Loucy (cell line): ENCODE data around the gene FCHO1.
A peak's percentile ranks its signal among the peaks of the same experiment; 100 is the strongest.

ENCODE experiments used
- H2AFZ ChIP-seq: fragments of 200-600 bp; sonication (generic); 2 replicates; pipeline ENCODE4 v1.6.0; 2016; ENCODE audit warnings: antibody characterized with exemption, mild to moderate bottlenecking, low read length, moderate library complexity
- H3F3A ChIP-seq: fragments of 200-600 bp; 2 replicates; pipeline ENCODE4 v1.6.0; 2016; ENCODE audit warnings: antibody characterized with exemption, low read depth, mild to moderate bottlenecking
- H3K27me3 ChIP-seq: fragments of 200-600 bp; sonication (generic); 2 replicates; pipeline ENCODE4 v1.6.1; 2014; ENCODE audit warnings: low read length, mild to moderate bottlenecking; ENCODE audit not compliant: insufficient read depth, poor library complexity, severe bottlenecking
- H3K36me3 ChIP-seq: fragments of 200-600 bp; sonication (generic); 2 replicates; pipeline ENCODE4 v1.6.1; 2016; ENCODE audit warnings: low read length; ENCODE audit not compliant: insufficient read depth
- H3K4me1 ChIP-seq: fragments of 200-600 bp; sonication (generic); 2 replicates; pipeline ENCODE4 v1.5.1; 2014; ENCODE audit warnings: low read length, mild to moderate bottlenecking; ENCODE audit not compliant: insufficient read depth, poor library complexity, severe bottlenecking
- H3K4me2 ChIP-seq: fragments of 200-600 bp; sonication (generic); 2 replicates; pipeline ENCODE4 v1.6.0; 2014; ENCODE audit warnings: antibody characterized with exemption, low read length, low read depth, mild to moderate bottlenecking; ENCODE audit not compliant: poor library complexity, severe bottlenecking
- H3K4me3 ChIP-seq: fragments of 200-600 bp; sonication (generic); 2 replicates; pipeline ENCODE4 v1.5.1; 2014; ENCODE audit warnings: low read length, mild to moderate bottlenecking, mixed read lengths; ENCODE audit not compliant: poor library complexity, severe bottlenecking
- H3K79me2 ChIP-seq: fragments of 200-600 bp; sonication (generic); 2 replicates; pipeline ENCODE4 v1.6.1; 2014; ENCODE audit warnings: low read length; ENCODE audit not compliant: insufficient read depth
- H3K9ac ChIP-seq: fragments of 200-600 bp; sonication (generic); 2 replicates; pipeline ENCODE4 v1.6.0; 2014; ENCODE audit warnings: mild to moderate bottlenecking, low read depth, low read length, moderate library complexity; ENCODE audit not compliant: poor library complexity, severe bottlenecking
- H3K9me2 ChIP-seq: fragments of 200-600 bp; sonication (generic); replicated peaks from 2 replicates; pipeline ENCODE4 v1.6.1; 2016; ENCODE audit warnings: low read depth, low read length, mixed read lengths
- H3K9me3 ChIP-seq: fragments of 200-600 bp; sonication (generic); 2 replicates; pipeline ENCODE4 v1.6.1; 2014; ENCODE audit warnings: mild to moderate bottlenecking, antibody characterized with exemption, low read length, low read depth; ENCODE audit not compliant: insufficient read depth
- H4K20me1 ChIP-seq: fragments of 200-600 bp; sonication (generic); 2 replicates; pipeline ENCODE4 v1.6.0; 2014; ENCODE audit warnings: antibody characterized with exemption, low read length, mild to moderate bottlenecking; ENCODE audit not compliant: insufficient read depth, poor library complexity, severe bottlenecking
- CTCF ChIP-seq: fragments of 200-600 bp; sonication (generic); conservative IDR thresholded peaks from 2 replicates; pipeline ENCODE4 v1.5.1; 2014; ENCODE audit warnings: mild to moderate bottlenecking, antibody characterized with exemption, low read length
- EZH2phosphoT487 ChIP-seq: fragments of 200-600 bp; IDR thresholded peaks from 2 replicates; pipeline ENCODE4 v1.6.1; 2018; ENCODE audit warnings: antibody characterized with exemption, mild to moderate bottlenecking, moderate library complexity, borderline replicate concordance

Gene FCHO1

GRCh38 chr19:17751103-17751911 is at the start of gene FCHO1:
TSS of gene FCHO1 (plus strand) at chr19:17751477. CDS start at chr19:17755165, 3,688 bp downstream.
- H3K79me2 ChIP-seq: peaks cover 57% of the 10 kb centered on the region
- H3K9me2 ChIP-seq: no peaks in the 10 kb centered on the region
- H3K4me1 ChIP-seq: peaks cover 50% of the 10 kb centered on the region
- H3K27me3 ChIP-seq: no peaks in the 10 kb centered on the region
- peak within 1 kb of the TSS; percentile 83 for H3K9ac ChIP-seq
- H3F3A ChIP-seq: no peaks in the 10 kb centered on the region
- no peaks in the 10 kb centered on the region for H3K9me3 ChIP-seq
- H3K36me3 ChIP-seq: no peaks in the 10 kb centered on the region
- peak within 1 kb of the TSS; percentile 26; the same call in 1 of the 2 replicates for H2AFZ ChIP-seq
- H3K4me3 ChIP-seq: peak within 1 kb of the TSS; percentile 83
- H4K20me1 ChIP-seq: no peaks in the 10 kb centered on the region
- TF ChIP-seq CTCF (no peak), EZH2phosphoT487 (no peak)
- H3K4me2 ChIP-seq: peak within 1 kb of the TSS; percentile 93

- Histone ChIP-seq H3K4me2 (no peak overlapping the region), H3K9me2 (no peaks in the 10 kb centered on the region), H4K20me1 (no peaks in the 10 kb centered on the region), H3F3A (no peaks in the 10 kb centered on the region), H3K9ac (no peak overlapping the region), H3K4me3 (no peak overlapping the region), H3K27me3 (no peaks in the 10 kb centered on the region), H3K4me1 (no peaks in the 10 kb centered on the region), H2AFZ (no peak overlapping the region), H3K9me3 (no peaks in the 10 kb centered on the region), H3K79me2 (no peaks in the 10 kb centered on the region), H3K36me3 (no peaks in the 10 kb centered on the region)
- TF ChIP-seq EZH2phosphoT487 (no peak), CTCF (peak; percentile 97)
These were observed 47.3 kb upstream of the FCHO1 start for GRCh38 chr19:17703824-17704463.

- Histone ChIP-seq H2AFZ (no peak overlapping the region), H4K20me1 (no peaks in the 10 kb centered on the region), H3K4me2 (no peak overlapping the region), H3K9me2 (no peaks in the 10 kb centered on the region), H3K27me3 (no peaks in the 10 kb centered on the region), H3K79me2 (no peaks in the 10 kb centered on the region), H3K9ac (no peak overlapping the region), H3F3A (no peaks in the 10 kb centered on the region), H3K4me1 (no peaks in the 10 kb centered on the region), H3K9me3 (no peaks in the 10 kb centered on the region), H3K36me3 (no peaks in the 10 kb centered on the region), H3K4me3 (no peak overlapping the region)
- no peak for TF ChIP-seq CTCF
- no peak for TF ChIP-seq EZH2phosphoT487
These were observed 44.5 kb upstream of the FCHO1 start for GRCh38 chr19:17706750-17707181.
